Urinary bladder (tissue), 4 donors: ENCODE measurements around the gene AKR1C3. TPM values are rescaled to one million over a fixed set of nuclear protein-coding genes. Genes with fewer than 3 reads are reported as not detected.
"Not testable (repeated sequence)": the region's sequence is repeated elsewhere in the genome, so short reads cannot be mapped to it uniquely, and the experiment has no call there.

Experiments used
- DNase-seq: peaks from one replicate; pipeline ENCODE4 v3.0.0-alpha.2; 2015; ENCODE audit errors: extremely low spot score
- H3K27ac ChIP-seq: one replicate; pipeline ENCODE4 v1.5.1; 2013; ENCODE audit warnings: low read depth, mild to moderate bottlenecking, moderate library complexity
- H3K36me3 ChIP-seq: one replicate; pipeline ENCODE4 v1.6.1; 2013; ENCODE audit warnings: mild to moderate bottlenecking, moderate library complexity; ENCODE audit not compliant: insufficient read depth
- H3K4me1 ChIP-seq: one replicate; pipeline ENCODE4 v1.6.1; 2013; ENCODE audit warnings: mild to moderate bottlenecking, moderate library complexity; ENCODE audit not compliant: insufficient read depth
- H3K4me3 ChIP-seq: one replicate; pipeline ENCODE4 v1.5.1; 2013; ENCODE audit warnings: low read depth, low read length
- WGBS: extraction: QIAGEN DNeasy Blood & Tissue Kit; methylation state at CpG from one replicate; pipeline ENCODE4 v1.1.7; 2013; 5-methylcytosine and 5-hydroxymethylcytosine counted together
- polyA plus RNA-seq: library from polyadenylated mRNA; stranded (reverse); fragments of 200-250 nt; gene quantifications from one replicate; pipeline ENCODE4 v1.2.3, GENCODE V29; 2013
- total RNA-seq: library from RNA; depleted of rRNA; stranded (reverse); fragments of >200 nt; gene quantifications from one replicate; pipeline ENCODE4 v1.2.3, GENCODE V29; 2014
- donor health status: healthy with polysubstance abuse.
- donor health status: healthy.

AKR1C3 gene
- total and polyA plus RNA-seq, 2 donors = 13.4 to 74.4 TPM

- Histone ChIP-seq H3K4me1 (no peaks in the 10 kb centered on the region), H3K4me3 (peak overlapping the region; percentile 0), H3K36me3 (peaks cover 6% of the 10 kb centered on the region), H3K27ac (no peak overlapping the region)
- DNase-seq = no peak
- WGBS = 72% methylated on average over 4 of the region's 4 CpGs
Observed at GRCh38 chr10:5095687-5096086, 1.5 kb downstream of the AKR1C3 start.

- no peak overlapping the region for H3K27ac ChIP-seq
- no peaks in the 10 kb centered on the region for H3K4me1 ChIP-seq
- DNase-seq = no peak
- WGBS = 70% methylated on average over 2 of the region's 2 CpGs
- peak overlapping the region; percentile 0 for H3K4me3 ChIP-seq
- H3K36me3 ChIP-seq = peaks cover 6% of the 10 kb centered on the region
Observed at GRCh38 chr10:5096108-5096507, 1.9 kb downstream of the AKR1C3 start.

GRCh38 chr10:5102479-5102878 lies 8.3 kb downstream of the AKR1C3 start:
- 82% methylated on average over 3 of the region's 11 CpGs for WGBS
- not testable (repeated sequence) for H3K27ac ChIP-seq, H3K4me1 ChIP-seq, H3K4me3 ChIP-seq, DNase-seq
- peaks cover 14% of the 10 kb centered on the region for H3K36me3 ChIP-seq

GRCh38 chr10:5103481-5103880 lies 9.3 kb downstream of the AKR1C3 start:
- no peaks in the 10 kb centered on the region for H3K4me1 ChIP-seq
- H3K27ac ChIP-seq = no peak overlapping the region
- 77% methylated on average over 2 of the region's 2 CpGs for WGBS
- peaks cover 11% of the 10 kb centered on the region for H3K36me3 ChIP-seq
- no peak overlapping the region for H3K4me3 ChIP-seq
- no peak for DNase-seq

- Histone ChIP-seq H3K4me3 (no peak overlapping the region), H3K4me1 (no peaks in the 10 kb centered on the region), H3K36me3 (peaks cover 8% of the 10 kb centered on the region), H3K27ac (no peak overlapping the region)
- WGBS = 91% methylated on average over 1 of the region's 1 CpG
- DNase-seq = no peak
Observed at GRCh38 chr10:5105626-5106025, 11.4 kb downstream of the AKR1C3 start.

- H3K4me1 ChIP-seq = no peaks in the 10 kb centered on the region
- DNase-seq = no peak
- no peak overlapping the region for H3K4me3 ChIP-seq
- H3K36me3 ChIP-seq = peaks cover 8% of the 10 kb centered on the region
- no peak overlapping the region for H3K27ac ChIP-seq
- 92% methylated on average over 1 of the region's 1 CpG for WGBS
Observed at GRCh38 chr10:5106553-5106952, 12.3 kb downstream of the AKR1C3 start.

- H3K27ac ChIP-seq = no peak overlapping the region
- no peaks in the 10 kb centered on the region for H3K4me1 ChIP-seq
- 77% methylated on average over 8 of the region's 8 CpGs for WGBS
- H3K36me3 ChIP-seq = peaks cover 4% of the 10 kb centered on the region
- no peak overlapping the region for H3K4me3 ChIP-seq
- DNase-seq = no peak
Observed at GRCh38 chr10:5107860-5108526, 13.8 kb downstream of the AKR1C3 start.

- Histone ChIP-seq H3K27ac (no peak overlapping the region), H3K4me3 (no peak overlapping the region), H3K36me3 (peaks cover 3% of the 10 kb centered on the region), H3K4me1 (no peaks in the 10 kb centered on the region)
- DNase-seq = no peak
- WGBS = 46% methylated on average over 3 of the region's 3 CpGs
Observed at GRCh38 chr10:5108658-5109416, 14.6 kb downstream of the AKR1C3 start.

GRCh38 chr10:5109861-5110260 lies 15.6 kb downstream of the AKR1C3 start:
- WGBS = 92% methylated on average over 12 of the region's 12 CpGs
- not testable (repeated sequence) for H3K4me1 ChIP-seq, H3K36me3 ChIP-seq, H3K27ac ChIP-seq, H3K4me3 ChIP-seq, DNase-seq

GRCh38 chr10:5116621-5117020 lies 22.4 kb downstream of the AKR1C3 start:
- no peak for DNase-seq
- H3K4me1 ChIP-seq = no peaks in the 10 kb centered on the region
- H3K27ac ChIP-seq = no peak overlapping the region
- no peaks in the 10 kb centered on the region for H3K36me3 ChIP-seq
- no peak overlapping the region for H3K4me3 ChIP-seq
- 85% methylated on average over 5 of the region's 5 CpGs for WGBS

- 60% methylated on average over 3 of the region's 3 CpGs for WGBS
- Histone ChIP-seq H3K4me1 (no peaks in the 10 kb centered on the region), H3K36me3 (no peaks in the 10 kb centered on the region), H3K27ac (no peak overlapping the region), H3K4me3 (no peak overlapping the region)
- DNase-seq = no peak
Observed at GRCh38 chr10:5117026-5117425, 22.8 kb downstream of the AKR1C3 start.

- not testable (repeated sequence) for H3K36me3 ChIP-seq, H3K4me1 ChIP-seq, H3K4me3 ChIP-seq, H3K27ac ChIP-seq, DNase-seq
- 87% methylated on average over 5 of the region's 5 CpGs for WGBS
Observed at GRCh38 chr10:5119997-5120396, 25.8 kb downstream of the AKR1C3 start.

GRCh38 chr10:5123886-5124285 lies 29.7 kb downstream of the AKR1C3 start:
- no peak for DNase-seq
- no peak overlapping the region for H3K27ac ChIP-seq
- H3K4me3 ChIP-seq = no peak overlapping the region
- no peaks in the 10 kb centered on the region for H3K36me3 ChIP-seq
- no peaks in the 10 kb centered on the region for H3K4me1 ChIP-seq

- DNase-seq = no peak
- Histone ChIP-seq H3K4me3 (no peak overlapping the region), H3K4me1 (no peaks in the 10 kb centered on the region), H3K36me3 (no peaks in the 10 kb centered on the region), H3K27ac (no peak overlapping the region)
- 69% methylated on average over 3 of the region's 3 CpGs for WGBS
Observed at GRCh38 chr10:5125315-5126044, 31.3 kb downstream of the AKR1C3 start.
